HFFc6 (cell line): ENCODE measurements around the gene NLRX1. TPM values are rescaled to one million over a fixed set of nuclear protein-coding genes. Genes with fewer than 3 reads are reported as not detected.
"Not testable (repeated sequence)": the region's sequence is repeated elsewhere in the genome, so short reads cannot be mapped to it uniquely, and the experiment has no call there.

Experiments
- DNase-seq: peaks from one replicate; pipeline ENCODE4 v3.0.0-alpha.2; 2018
- H3K27ac Mint-ChIP-seq: 2 replicates; pipeline ENCODE4 v1.8.0; 2020; ENCODE audit warnings: mild to moderate bottlenecking, mixed read lengths
- H3K27me3 Mint-ChIP-seq: 2 replicates; pipeline ENCODE4 v1.8.0; 2021; ENCODE audit warnings: mild to moderate bottlenecking, moderate library complexity, mixed read lengths; ENCODE audit not compliant: insufficient read depth
- H3K36me3 Mint-ChIP-seq: 2 replicates; pipeline ENCODE4 v1.8.0; 2021; ENCODE audit warnings: low read depth, mixed read lengths
- H3K4me1 Mint-ChIP-seq: 2 replicates; pipeline ENCODE4 v1.8.0; 2020; ENCODE audit warnings: low read depth, mixed read lengths
- H3K4me3 Mint-ChIP-seq: 2 replicates; pipeline ENCODE4 v1.8.0; 2020; ENCODE audit warnings: mild to moderate bottlenecking, moderate library complexity, mixed read lengths
- H3K9me3 Mint-ChIP-seq: 2 replicates; pipeline ENCODE4 v1.8.0; 2020; ENCODE audit warnings: mild to moderate bottlenecking, mixed read lengths
- total RNA-seq, 6 experiments: library from RNA; stranded (reverse); fragmentation: NEBNext Ultra II Directional; extraction: Animal tissue kit (Norgen Biotek cat#: 25700); gene quantifications; 2 replicates in 1 of 6; 3 replicates in 5 of 6; pipeline ENCODE4 v1.2.3, GENCODE V29; 2021
- TF ChIP-seq, protein P1 (sequence below): fragments of 200-600 bp; sonication (generic); IDR thresholded peaks from 2 replicates; pipeline ENCODE4 v1.5.0; 2021; ENCODE audit warnings: antibody characterized with exemption, mild to moderate bottlenecking

Gene NLRX1
- total RNA-seq, 6 experiments from 2014 or later, result 11.8 to 14.5 (median 12.9) TPM

DNA sequence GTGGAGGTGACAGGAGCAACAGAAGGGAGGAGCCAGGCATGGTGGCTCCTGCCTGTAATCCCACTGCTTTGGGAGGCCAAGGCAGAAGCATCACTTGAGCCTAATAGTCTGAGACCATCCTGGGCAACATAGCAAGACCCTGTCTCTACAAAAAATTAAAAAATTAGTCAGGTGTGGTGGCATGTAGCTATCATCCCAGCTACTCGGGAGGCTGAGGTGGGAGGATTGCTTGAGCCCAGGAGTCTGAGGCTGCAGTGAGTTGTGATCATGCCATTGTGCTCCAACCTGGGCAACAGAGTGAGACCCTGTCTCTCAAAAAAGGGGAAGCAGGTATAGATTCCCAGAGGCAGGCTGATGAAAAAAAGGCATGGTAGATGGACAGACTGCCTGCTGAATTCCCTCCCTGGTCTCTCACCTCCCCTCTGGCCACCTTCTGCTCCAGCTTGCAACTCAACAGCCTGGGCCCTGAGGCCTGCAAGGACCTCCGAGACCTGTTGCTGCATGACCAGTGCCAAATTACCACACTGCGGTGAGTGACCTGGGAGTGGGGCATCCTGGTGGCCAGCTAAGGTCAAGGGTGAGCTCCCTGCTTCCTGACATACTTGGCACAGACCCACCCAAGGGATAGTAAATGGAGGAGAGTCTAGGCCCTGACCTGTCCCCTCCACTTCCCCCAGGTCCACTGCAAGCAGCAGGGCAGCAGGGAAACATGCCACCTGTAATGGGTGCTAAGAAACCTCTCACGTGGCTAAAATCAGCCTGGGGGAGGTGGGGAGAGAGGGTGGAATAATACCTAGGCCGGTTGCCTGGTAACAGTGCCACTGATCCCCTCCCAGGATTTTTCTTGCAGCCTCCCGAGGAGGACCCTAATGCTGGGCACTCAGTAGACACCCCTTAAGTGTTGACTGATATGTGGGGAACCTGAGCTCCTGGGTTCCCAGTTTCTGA lies 12.5 kb downstream of the NLRX1 start:
- TF ChIP-seq, protein P1, sequence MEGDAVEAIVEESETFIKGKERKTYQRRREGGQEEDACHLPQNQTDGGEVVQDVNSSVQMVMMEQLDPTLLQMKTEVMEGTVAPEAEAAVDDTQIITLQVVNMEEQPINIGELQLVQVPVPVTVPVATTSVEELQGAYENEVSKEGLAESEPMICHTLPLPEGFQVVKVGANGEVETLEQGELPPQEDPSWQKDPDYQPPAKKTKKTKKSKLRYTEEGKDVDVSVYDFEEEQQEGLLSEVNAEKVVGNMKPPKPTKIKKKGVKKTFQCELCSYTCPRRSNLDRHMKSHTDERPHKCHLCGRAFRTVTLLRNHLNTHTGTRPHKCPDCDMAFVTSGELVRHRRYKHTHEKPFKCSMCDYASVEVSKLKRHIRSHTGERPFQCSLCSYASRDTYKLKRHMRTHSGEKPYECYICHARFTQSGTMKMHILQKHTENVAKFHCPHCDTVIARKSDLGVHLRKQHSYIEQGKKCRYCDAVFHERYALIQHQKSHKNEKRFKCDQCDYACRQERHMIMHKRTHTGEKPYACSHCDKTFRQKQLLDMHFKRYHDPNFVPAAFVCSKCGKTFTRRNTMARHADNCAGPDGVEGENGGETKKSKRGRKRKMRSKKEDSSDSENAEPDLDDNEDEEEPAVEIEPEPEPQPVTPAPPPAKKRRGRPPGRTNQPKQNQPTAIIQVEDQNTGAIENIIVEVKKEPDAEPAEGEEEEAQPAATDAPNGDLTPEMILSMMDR, result no peak
- Mint-ChIP-seq H3K27ac (no peak overlapping the region), H3K4me1 (peaks cover 7% of the 10 kb centered on the region), H3K4me3 (no peak overlapping the region), H3K36me3 (no peaks in the 10 kb centered on the region), H3K27me3 (peaks cover 3% of the 10 kb centered on the region; the same call in 1 of the 2 replicates), H3K9me3 (no peaks in the 10 kb centered on the region)
- DNase-seq, result no peak

DNA sequence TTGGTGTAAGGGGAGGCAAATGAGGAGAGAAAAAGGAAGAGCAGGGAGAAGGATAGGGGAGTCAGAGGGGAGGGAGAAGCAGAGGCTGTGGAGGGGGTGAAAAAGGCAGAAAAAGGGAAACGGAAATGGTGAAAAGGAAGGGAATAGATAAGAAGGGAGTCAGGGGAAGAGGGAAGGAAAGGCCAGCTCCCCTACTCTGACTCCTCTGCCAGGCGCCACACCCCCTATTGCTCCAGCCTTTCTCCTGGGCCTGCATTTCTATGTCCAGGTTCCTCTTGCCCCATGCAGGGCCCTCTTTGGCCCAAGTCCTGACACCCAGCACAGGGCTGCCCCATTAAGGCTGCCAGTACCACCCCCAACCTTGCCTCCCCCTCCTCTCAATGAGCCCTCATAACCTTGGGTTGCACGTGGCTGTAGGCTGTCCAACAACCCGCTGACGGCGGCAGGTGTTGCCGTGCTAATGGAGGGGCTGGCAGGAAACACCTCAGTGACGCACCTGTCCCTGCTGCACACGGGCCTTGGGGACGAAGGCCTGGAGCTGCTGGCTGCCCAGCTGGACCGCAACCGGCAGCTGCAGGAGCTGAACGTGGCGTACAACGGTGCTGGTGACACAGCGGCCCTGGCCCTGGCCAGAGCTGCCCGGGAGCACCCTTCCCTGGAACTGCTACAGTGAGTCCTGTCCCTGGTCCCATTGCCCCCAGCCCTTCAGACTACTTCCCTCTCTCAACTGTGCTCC lies 13.3 kb downstream of the NLRX1 start:
- Mint-ChIP-seq H3K36me3 (no peaks in the 10 kb centered on the region), H3K4me1 (peaks cover 7% of the 10 kb centered on the region), H3K9me3 (no peaks in the 10 kb centered on the region), H3K4me3 (no peak overlapping the region), H3K27ac (no peak overlapping the region), H3K27me3 (peaks cover 9% of the 10 kb centered on the region)
- TF ChIP-seq, protein P1, result no peak
- no peak for DNase-seq

DNA sequence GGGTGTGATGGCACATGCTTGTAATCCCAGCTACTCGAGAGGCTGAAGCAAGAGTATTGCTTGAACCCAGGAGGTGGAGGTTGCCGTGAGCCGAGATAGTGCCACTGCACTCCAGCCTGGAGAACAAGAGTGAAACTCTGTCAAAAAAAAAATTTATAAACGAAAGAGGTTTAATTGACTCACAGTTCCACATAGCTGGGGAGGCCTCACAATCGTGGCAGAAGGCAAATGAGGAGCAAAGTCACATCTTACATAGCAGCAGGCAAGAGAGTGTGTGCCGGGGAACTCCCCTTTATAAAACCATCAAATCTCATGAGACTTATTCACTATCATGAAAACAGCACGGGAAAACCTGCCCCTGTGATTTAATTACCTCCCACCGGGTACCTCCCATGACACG lies 15.9 kb downstream of the NLRX1 start:
- H3K27ac Mint-ChIP-seq, H3K4me3 Mint-ChIP-seq, H3K4me1 Mint-ChIP-seq, H3K36me3 Mint-ChIP-seq, DNase-seq, H3K9me3 Mint-ChIP-seq: not testable (repeated sequence)
- peaks cover 16% of the 10 kb centered on the region for H3K27me3 Mint-ChIP-seq

DNA sequence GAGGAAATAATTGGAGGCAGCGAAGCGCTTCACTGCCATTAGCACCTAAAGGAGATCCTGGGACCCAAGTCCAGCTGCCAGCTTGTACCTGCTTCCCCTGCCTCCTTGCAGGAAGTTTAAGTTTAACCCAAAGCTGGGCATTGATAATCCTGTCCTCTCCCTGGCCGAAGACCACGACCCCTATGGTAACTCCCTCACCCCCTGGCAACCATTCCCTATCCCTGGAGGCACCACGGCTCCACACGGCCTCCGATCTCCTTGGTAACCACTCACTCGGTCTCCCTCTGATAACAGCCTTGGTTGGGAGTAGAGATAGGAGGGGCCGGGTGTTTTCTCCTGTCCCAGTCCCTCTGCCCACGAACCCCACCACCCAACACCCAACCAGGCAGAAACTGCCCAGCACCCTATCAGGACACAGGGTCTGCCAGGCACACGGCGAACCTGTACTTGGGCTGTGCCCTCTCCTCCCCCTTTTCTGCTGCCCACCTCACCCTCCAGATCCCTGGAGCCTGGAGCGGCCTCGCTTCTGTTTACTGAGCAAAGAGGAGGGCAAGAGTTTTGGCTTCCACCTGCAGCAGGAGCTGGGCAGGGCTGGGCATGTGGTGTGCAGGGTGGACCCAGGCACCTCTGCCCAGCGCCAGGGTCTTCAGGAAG lies 17.6 kb downstream of the NLRX1 start:
- Mint-ChIP-seq H3K9me3 (no peaks in the 10 kb centered on the region), H3K27ac (no peak overlapping the region), H3K27me3 (peaks cover 16% of the 10 kb centered on the region), H3K4me3 (no peak overlapping the region), H3K36me3 (no peaks in the 10 kb centered on the region), H3K4me1 (no peaks in the 10 kb centered on the region)
- TF ChIP-seq, protein P1, result no peak
- no peak for DNase-seq

DNA sequence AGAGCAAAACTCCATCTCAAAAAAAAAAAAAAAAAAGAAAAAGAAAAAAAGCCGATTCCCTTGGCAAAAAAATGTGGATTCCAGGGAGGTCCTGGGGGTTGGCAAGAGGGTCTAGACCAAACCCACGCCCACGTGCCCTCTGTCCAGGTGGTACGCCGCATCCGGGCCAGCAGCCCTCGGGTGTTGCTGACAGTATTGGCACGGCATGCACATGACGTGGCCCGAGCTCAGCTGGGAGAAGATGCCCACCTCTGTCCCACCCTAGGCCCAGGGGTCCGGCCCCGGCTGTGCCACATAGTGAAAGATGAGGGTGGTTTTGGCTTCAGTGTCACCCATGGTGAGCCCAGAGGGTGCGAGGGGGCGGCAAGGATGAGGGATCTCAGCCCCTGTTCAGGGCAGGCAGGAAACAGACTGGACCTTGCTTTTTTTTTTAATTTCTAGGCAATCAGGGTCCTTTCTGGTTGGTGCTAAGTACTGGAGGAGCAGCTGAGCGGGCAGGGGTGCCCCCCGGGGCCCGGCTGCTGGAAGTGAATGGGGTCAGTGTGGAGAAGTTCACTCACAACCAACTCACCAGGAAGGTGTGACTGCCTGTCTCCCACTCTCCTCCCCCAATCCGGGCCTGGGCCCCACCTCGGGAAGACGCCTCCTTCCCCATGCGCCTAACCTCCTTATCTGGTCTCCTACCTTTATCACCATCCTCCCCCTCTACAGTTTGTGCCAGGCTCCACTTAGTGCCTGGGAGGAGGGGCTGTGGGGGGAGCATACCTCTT lies 18.8 kb downstream of the NLRX1 start:
- Mint-ChIP-seq H3K4me3 (no peak overlapping the region), H3K27ac (no peak overlapping the region), H3K9me3 (no peaks in the 10 kb centered on the region), H3K27me3 (peaks cover 16% of the 10 kb centered on the region), H3K4me1 (no peaks in the 10 kb centered on the region), H3K36me3 (no peaks in the 10 kb centered on the region)
- TF ChIP-seq, protein P1, result no peak
- DNase-seq, result no peak
